GM18505 (cell line): ENCODE measurements around the gene BMP3.

Source experiments
- ATAC-seq: cut with Tn5 transposase; IDR thresholded peaks from one replicate; pipeline ENCODE4 v1.9.1; 2021; ENCODE audit not compliant: unreplicated experiment
- POLR2A ChIP-seq: IDR thresholded peaks from 4 replicates; pipeline ENCODE4 v1.6.1; 2011; ENCODE audit warnings: borderline replicate concordance; ENCODE audit not compliant: insufficient read depth, insufficient read length; ENCODE audit errors: extremely low read depth

BMP3 gene

DNA sequence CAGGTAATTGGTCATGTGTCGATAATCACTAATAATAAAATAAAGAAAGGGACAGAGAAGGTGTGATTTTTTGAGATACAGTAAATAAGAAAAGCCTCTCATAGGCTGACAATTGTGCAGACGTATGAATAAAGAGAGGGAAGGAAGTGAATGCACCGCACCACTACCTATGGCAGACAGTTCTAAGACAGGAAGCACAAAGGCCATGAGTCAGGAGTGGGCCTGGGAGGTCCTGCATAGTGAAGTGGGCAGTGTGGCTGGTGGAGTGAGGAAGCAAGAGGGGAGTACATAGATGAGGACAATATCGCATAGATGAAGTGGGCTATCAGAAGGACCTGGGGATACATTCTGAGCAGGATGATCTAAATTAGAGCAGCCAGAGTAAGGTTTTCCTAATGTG is 75.6 kb downstream of the BMP3 start:
- ATAC-seq = peak; percentile 86
- no peak for TF ChIP-seq POLR2A
